ENCODE results near the gene NAV2. TPM values are rescaled to one million over a fixed set of nuclear protein-coding genes. Genes with fewer than 3 reads are reported as not detected.

NAV2 gene
- total and polyA plus RNA-seq, 2 experiments from 2014 or later = 26.0 to 45.0 TPM

GRCh38 chr11:19852288-19852687 lies 139.7 kb downstream of the NAV2 start:
- Histone ChIP-seq H3K4me2 (no peak overlapping the region), H4K20me1 (replicated peaks; ENCODE audit: insufficient read depth) (peaks cover 5% of the 10 kb centered on the region; the same call in 1 of the 2 replicates), H2AFZ (no peak overlapping the region), H3K36me3 (ENCODE audit: insufficient read depth) (no peaks in the 10 kb centered on the region; the same call in 1 of the 2 replicates), H3K27ac (ENCODE audit: low read depth) (no peak overlapping the region), H3K4me3 (no peak overlapping the region), H3K27me3 (ENCODE audit: insufficient read depth) (no peaks in the 10 kb centered on the region), H3K79me2 (replicated peaks; ENCODE audit: insufficient read depth) (peaks cover 37% of the 10 kb centered on the region), H3F3A (replicated peaks; ENCODE audit: low read depth) (0 out of 2 replicates have a peak, but pooled peaks cover 1% of the 10 kb centered on the region), H3K4me1 (ENCODE audit: insufficient read depth) (peaks cover 28% of the 10 kb centered on the region), H3K9me2 (ENCODE audit: insufficient read depth) (no peaks in the 10 kb centered on the region; the same call in 1 of the 2 replicates)
- Mint-ChIP-seq H3K4me3 (no peak overlapping the region), H3K4me1 (peaks cover 27% of the 10 kb centered on the region), H3K27ac (no peak overlapping the region), H3K36me3 (ENCODE audit: low read depth) (peaks cover 41% of the 10 kb centered on the region), H3K9me3 (peaks cover 4% of the 10 kb centered on the region; the same call in 2 of the 3 replicates), H3K27me3 (ENCODE audit: insufficient read depth, low read depth, poor library complexity) (peaks cover 9% of the 10 kb centered on the region)
- ATAC-seq (no peak), DNase-seq (ENCODE audit: low spot score) (no peak)
- no peak for TF ChIP-seq STAT1 (IDR thresholded peaks at IDR 0.05; ENCODE audit: unreplicated experiment)

GRCh38 chr11:19853016-19853415 lies 140.4 kb downstream of the NAV2 start:
- peaks cover 5% of the 10 kb centered on the region; the same call in 1 of the 2 replicates for H4K20me1 ChIP-seq (replicated peaks; ENCODE audit: insufficient read depth)
- H3K4me1 Mint-ChIP-seq = peaks cover 21% of the 10 kb centered on the region
- no peak for DNase-seq (ENCODE audit: low spot score)

GRCh38 chr11:19853920-19854319 lies 141.3 kb downstream of the NAV2 start:
- Histone ChIP-seq H3K27ac (ENCODE audit: low read depth) (no peak overlapping the region), H3K4me1 (ENCODE audit: insufficient read depth) (peaks cover 12% of the 10 kb centered on the region), H3K4me3 (no peak overlapping the region), H3K79me2 (replicated peaks; ENCODE audit: insufficient read depth) (peaks cover 38% of the 10 kb centered on the region), H3F3A (replicated peaks; ENCODE audit: low read depth) (no peaks in the 10 kb centered on the region), H4K20me1 (replicated peaks; ENCODE audit: insufficient read depth) (no peaks in the 10 kb centered on the region), H3K9me2 (ENCODE audit: insufficient read depth) (no peaks in the 10 kb centered on the region; the same call in 1 of the 2 replicates), H3K36me3 (ENCODE audit: insufficient read depth) (no peaks in the 10 kb centered on the region; the same call in 1 of the 2 replicates), H3K27me3 (ENCODE audit: insufficient read depth) (no peaks in the 10 kb centered on the region), H2AFZ (no peak overlapping the region), H3K4me2 (no peak overlapping the region)
- H3K36me3 Mint-ChIP-seq (ENCODE audit: low read depth) = peaks cover 51% of the 10 kb centered on the region
- ATAC-seq (no peak), DNase-seq (ENCODE audit: low spot score) (no peak)
- H3K4me1 Mint-ChIP-seq = peaks cover 12% of the 10 kb centered on the region
- H3K9me3 Mint-ChIP-seq = peaks cover 6% of the 10 kb centered on the region
- H3K27me3 Mint-ChIP-seq (ENCODE audit: insufficient read depth, low read depth, poor library complexity) = peaks cover 9% of the 10 kb centered on the region
- H3K27ac Mint-ChIP-seq = no peak overlapping the region
- no peak overlapping the region for H3K4me3 Mint-ChIP-seq
- TF ChIP-seq ETS1 (IDR thresholded peaks at IDR 0.05) (no peak), REST (IDR thresholded peaks at IDR 0.05; ENCODE audit: unreplicated experiment) (no peak), POLR2AphosphoS5 (IDR thresholded peaks at IDR 0.05; ENCODE audit: low read depth) (no peak), CTCF (conservative IDR thresholded peaks at IDR 0.05; ENCODE audit: low read depth in 2 of 2) (no peak), STAT1 (IDR thresholded peaks at IDR 0.05; ENCODE audit: unreplicated experiment) (no peak), EZH2phosphoT487 (IDR thresholded peaks at IDR 0.05; ENCODE audit: unreplicated experiment) (no peak), ZNF114 (CRISPR knock-in tag; IDR thresholded peaks at IDR 0.05) (no peak), ZNF331 (CRISPR knock-in tag; IDR thresholded peaks at IDR 0.05; ENCODE audit: low read depth) (no peak)

More at GRCh38 chr11:19853016-19853415, 140.4 kb downstream of the NAV2 start:
- Histone ChIP-seq H3F3A (replicated peaks; ENCODE audit: low read depth) (no peaks in the 10 kb centered on the region), H3K79me2 (replicated peaks; ENCODE audit: insufficient read depth) (peaks cover 41% of the 10 kb centered on the region), H3K27ac (ENCODE audit: low read depth) (no peak overlapping the region), H3K36me3 (ENCODE audit: insufficient read depth) (no peaks in the 10 kb centered on the region; the same call in 1 of the 2 replicates), H3K4me2 (no peak overlapping the region), H3K9me2 (ENCODE audit: insufficient read depth) (no peaks in the 10 kb centered on the region; the same call in 1 of the 2 replicates), H3K27me3 (ENCODE audit: insufficient read depth) (no peaks in the 10 kb centered on the region), H2AFZ (no peak overlapping the region), H3K4me1 (ENCODE audit: insufficient read depth) (peaks cover 21% of the 10 kb centered on the region), H3K4me3 (no peak overlapping the region)
- Mint-ChIP-seq H3K27me3 (ENCODE audit: insufficient read depth, low read depth, poor library complexity) (peaks cover 9% of the 10 kb centered on the region), H3K4me3 (no peak overlapping the region), H3K36me3 (ENCODE audit: low read depth) (peaks cover 46% of the 10 kb centered on the region), H3K9me3 (peaks cover 4% of the 10 kb centered on the region; the same call in 2 of the 3 replicates), H3K27ac (no peak overlapping the region)
- ATAC-seq = no peak
- TF ChIP-seq EZH2 (IDR thresholded peaks at IDR 0.05; ENCODE audit: low read depth, unreplicated experiment) = no peak
- no peak for TF ChIP-seq POLR2AphosphoS5 (IDR thresholded peaks at IDR 0.05; ENCODE audit: low read depth)
- TF ChIP-seq EZH2phosphoT487 (IDR thresholded peaks at IDR 0.05; ENCODE audit: unreplicated experiment) = no peak
- no peak for TF ChIP-seq ZNF331 (CRISPR knock-in tag; IDR thresholded peaks at IDR 0.05; ENCODE audit: low read depth)
- no peak for TF ChIP-seq NANOG (IDR thresholded peaks at IDR 0.05; ENCODE audit: borderline replicate concordance)
- no peak for TF ChIP-seq CREB1 (CRISPR knock-in tag; IDR thresholded peaks at IDR 0.05; ENCODE audit: low read depth)

Measured in GM23338 (cell line).